H1 (cell line): ENCODE data around the gene DYNLRB1. TPM values are rescaled to one million over a fixed set of nuclear protein-coding genes. Genes with fewer than 3 reads are reported as not detected.

Source experiments
- CBX5 ChIP-seq: fragments of 300-800, 300-1000 bp; sonication (generic); IDR thresholded peaks from 2 replicates; pipeline ENCODE4 v1.7.1; 2016; ENCODE audit warnings: antibody characterized with exemption, low read length, low read depth
- CREB1 ChIP-seq: IDR thresholded peaks from 2 replicates; pipeline ENCODE4 v1.6.1; 2012; ENCODE audit warnings: inconsistent platforms
- MAFK ChIP-seq: IDR thresholded peaks from 2 replicates; pipeline ENCODE4 v1.6.1; 2012; ENCODE audit warnings: low read depth, mild to moderate bottlenecking, improper control_type of control experiment, low read length
- NANOG ChIP-seq: IDR thresholded peaks from 2 replicates; pipeline ENCODE4 v1.6.1; 2011; ENCODE audit warnings: low read length, low read depth, mild to moderate bottlenecking, inconsistent platforms; ENCODE audit not compliant: insufficient read depth, poor library complexity, severe bottlenecking
- RAD21 ChIP-seq, 2 experiments: IDR thresholded peaks in 1 of 2; conservative IDR thresholded peaks in 1 of 2; 2 replicates each; pipeline ENCODE4 v1.6.1; 2011; ENCODE audit warnings: low read depth in 2 of 2, low read length in 2 of 2, improper control_type of control experiment in 1 of 2, inconsistent platforms in 1 of 2, mild to moderate bottlenecking in 1 of 2, moderate library complexity in 1 of 2
- SIRT6 ChIP-seq: IDR thresholded peaks from one replicate; pipeline ENCODE4 v1.7.1; 2012; ENCODE audit warnings: low read length, inconsistent platforms
- SIX5 ChIP-seq: IDR thresholded peaks from 2 replicates; pipeline ENCODE4 v1.6.1; 2011; ENCODE audit warnings: mild to moderate bottlenecking, low read depth, low read length
- TCF12 ChIP-seq: IDR thresholded peaks from 2 replicates; pipeline ENCODE4 v1.6.1; 2011; ENCODE audit warnings: low read depth, mild to moderate bottlenecking, low read length
- TEAD4 ChIP-seq: IDR thresholded peaks from 2 replicates; pipeline ENCODE4 v1.6.1; 2012; ENCODE audit warnings: low read depth, low read length, inconsistent platforms, mixed read lengths
- polyA plus RNA-seq, 7 experiments: library from polyadenylated mRNA; depleted of rRNA in 3 of 7; stranded (reverse) in 5 of 7; unstranded in 2 of 7; fragments of >200 nt in 5 of 7; fragments of 200-250 nt in 2 of 7; gene quantifications; 1 replicate in 5 of 7; 2 replicates in 1 of 7; 4 replicates in 1 of 7; pipeline versions ENCODE4 v1.2.1 to v1.2.3, GENCODE V29; 2011 to 2013; ENCODE audit warnings: missing spikeins in 2 of 7, mixed read lengths in 2 of 7
- total RNA-seq: library from RNA; stranded (reverse); fragmentation: NEBNext Ultra II Directional; extraction: Animal tissue kit (Norgen Biotek cat#: 25700); gene quantifications from 2 replicates; pipeline ENCODE4 v1.2.1, GENCODE V29; 2021
- TF ChIP-seq, protein P1 (sequence below), 3 experiments: IDR thresholded peaks; 1 replicate in 2 of 3; 2 replicates in 1 of 3; pipeline versions ENCODE4 v1.5.1 to v1.6.1; 2011; ENCODE audit warnings: low read length in 3 of 3, mild to moderate bottlenecking in 3 of 3, inconsistent platforms in 2 of 3, low read depth in 1 of 3, moderate library complexity in 1 of 3; ENCODE audit not compliant: insufficient read depth in 1 of 3; ENCODE audit errors: control extremely low read depth in 1 of 3
- TF ChIP-seq, protein P2 (sequence below): IDR thresholded peaks from 2 replicates; pipeline ENCODE4 v1.6.1; 2012; ENCODE audit warnings: inconsistent platforms

DYNLRB1 gene
- total and polyA plus RNA-seq, 2 of the 8 experiments (the other 6 are each of a cell fraction or from before 2014, with no cell fraction given): 109 to 214 TPM

DNA sequence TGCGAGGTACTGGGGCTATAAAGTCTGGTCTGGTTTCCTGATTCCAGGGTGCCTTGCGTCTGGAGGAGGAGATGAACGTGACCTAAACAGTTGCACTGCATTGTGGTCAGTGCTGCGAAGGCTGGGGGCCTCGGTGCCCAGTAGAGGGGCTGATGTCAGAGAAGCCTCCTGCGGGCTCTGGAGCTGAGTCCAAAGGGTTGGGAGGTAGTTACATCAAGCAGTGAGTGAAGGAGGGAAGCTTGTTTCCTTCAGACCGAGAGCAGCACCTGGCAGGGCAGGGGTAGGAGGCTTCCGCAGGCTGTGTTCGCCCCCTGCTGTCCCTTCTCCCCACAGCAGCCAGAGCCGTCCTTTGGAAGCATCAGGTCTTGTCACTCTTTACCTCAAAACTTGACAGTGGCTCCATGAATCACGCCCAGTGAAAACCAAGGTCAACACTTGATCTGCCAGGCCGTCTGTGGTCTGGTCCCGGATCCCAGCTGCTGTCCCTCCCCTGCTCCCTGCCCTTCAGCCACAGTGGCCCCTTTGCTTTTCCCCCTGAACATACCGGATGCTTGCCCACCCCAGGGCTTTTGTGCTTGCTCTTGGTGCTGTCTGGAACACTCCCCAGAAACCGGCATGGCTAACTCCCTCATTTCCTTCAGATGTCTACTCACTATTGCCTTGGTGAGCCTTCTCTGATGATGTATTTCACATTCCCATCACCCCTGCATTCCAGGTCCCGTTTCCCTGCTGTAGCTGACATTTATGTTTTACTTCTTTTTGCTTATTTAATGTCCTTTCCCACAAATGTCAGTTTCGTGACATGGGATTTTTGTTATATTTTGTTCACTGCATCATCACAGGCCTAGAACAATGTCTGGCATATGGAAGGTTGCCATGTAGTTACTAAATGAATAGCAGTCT is 7.0 kb downstream of the DYNLRB1 start (continued):
- TF ChIP-seq, protein P1, sequence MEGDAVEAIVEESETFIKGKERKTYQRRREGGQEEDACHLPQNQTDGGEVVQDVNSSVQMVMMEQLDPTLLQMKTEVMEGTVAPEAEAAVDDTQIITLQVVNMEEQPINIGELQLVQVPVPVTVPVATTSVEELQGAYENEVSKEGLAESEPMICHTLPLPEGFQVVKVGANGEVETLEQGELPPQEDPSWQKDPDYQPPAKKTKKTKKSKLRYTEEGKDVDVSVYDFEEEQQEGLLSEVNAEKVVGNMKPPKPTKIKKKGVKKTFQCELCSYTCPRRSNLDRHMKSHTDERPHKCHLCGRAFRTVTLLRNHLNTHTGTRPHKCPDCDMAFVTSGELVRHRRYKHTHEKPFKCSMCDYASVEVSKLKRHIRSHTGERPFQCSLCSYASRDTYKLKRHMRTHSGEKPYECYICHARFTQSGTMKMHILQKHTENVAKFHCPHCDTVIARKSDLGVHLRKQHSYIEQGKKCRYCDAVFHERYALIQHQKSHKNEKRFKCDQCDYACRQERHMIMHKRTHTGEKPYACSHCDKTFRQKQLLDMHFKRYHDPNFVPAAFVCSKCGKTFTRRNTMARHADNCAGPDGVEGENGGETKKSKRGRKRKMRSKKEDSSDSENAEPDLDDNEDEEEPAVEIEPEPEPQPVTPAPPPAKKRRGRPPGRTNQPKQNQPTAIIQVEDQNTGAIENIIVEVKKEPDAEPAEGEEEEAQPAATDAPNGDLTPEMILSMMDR (IDR thresholded peaks at IDR 0.05; ENCODE audit: control extremely low read depth in 1 of 3, insufficient read depth in 1 of 3, low read depth in 1 of 3, low read length in 3 of 3): peak; percentile 83 to 97 (median 93)
- no peak for TF ChIP-seq NANOG
- peak; percentile 75; the same call in 1 of the 2 replicates for TF ChIP-seq TCF12
- TF ChIP-seq CBX5: no peak
- TF ChIP-seq, protein P2, sequence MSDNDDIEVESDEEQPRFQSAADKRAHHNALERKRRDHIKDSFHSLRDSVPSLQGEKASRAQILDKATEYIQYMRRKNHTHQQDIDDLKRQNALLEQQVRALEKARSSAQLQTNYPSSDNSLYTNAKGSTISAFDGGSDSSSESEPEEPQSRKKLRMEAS: no peak
- no peak for TF ChIP-seq MAFK
- TF ChIP-seq CREB1: no peak
- peak; percentile 89 for TF ChIP-seq RAD21 (IDR thresholded peaks at IDR 0.05 in 1 of 2, conservative IDR thresholded peaks at IDR 0.05 in 1 of 2; ENCODE audit: low read depth in 2 of 2, low read length in 2 of 2)
- no peak for TF ChIP-seq TEAD4
- no peak for TF ChIP-seq SIRT6
- TF ChIP-seq SIX5: no peak
